Breast epithelium (tissue), 4 donors: ENCODE measurements around the gene ATG7. TPM values are rescaled to one million over a fixed set of nuclear protein-coding genes. Genes with fewer than 3 reads are reported as not detected.

Source experiments
- DNase-seq, 2 donors: peaks; one replicate each; pipeline ENCODE4 v3.0.0-alpha.2; 2019; ENCODE audit warnings: low spot score in 2 of 2
- H3K27ac ChIP-seq, 2 donors: fragments of 200-600 bp; sonication (generic) in 1 of 2; one replicate each; pipeline ENCODE4 v1.5.1; 2016 to 2019; ENCODE audit warnings: mild to moderate bottlenecking in 1 of 2
- H3K27me3 ChIP-seq, 2 donors: fragments of 200-600 bp; sonication (generic) in 1 of 2; one replicate each; pipeline versions ENCODE4 v1.5.1 to v1.6.0; 2017 to 2019; ENCODE audit warnings: control low read depth in 1 of 2, mild to moderate bottlenecking in 1 of 2
- H3K36me3 ChIP-seq: fragments of 200-600 bp; one replicate; pipeline ENCODE4 v1.5.1; 2019
- H3K4me1 ChIP-seq, 2 donors: fragments of 200-600 bp; sonication (generic); one replicate each; pipeline ENCODE4 v1.5.1; 2016 to 2019; ENCODE audit warnings: control low read depth in 1 of 2
- H3K4me3 ChIP-seq, 3 donors: fragments of 200-600 bp; sonication (generic); 1 replicate in 2 of 3; 2 replicates in 1 of 3; pipeline ENCODE4 v1.5.1; 2016 to 2019; ENCODE audit warnings: mild to moderate bottlenecking in 3 of 3, moderate library complexity in 2 of 3
- H3K9me3 ChIP-seq, 2 donors: fragments of 200-600 bp; sonication (generic) in 1 of 2; one replicate each; pipeline ENCODE4 v1.5.1; 2016 to 2019; ENCODE audit warnings: control low read depth in 1 of 2
- CTCF ChIP-seq, 3 donors: fragments of 450-650 bp; IDR thresholded peaks; one replicate each; pipeline ENCODE4 v1.5.1; 2016 to 2017; ENCODE audit warnings: antibody characterized with exemption in 3 of 3, mild to moderate bottlenecking in 3 of 3, moderate library complexity in 3 of 3
- POLR2A ChIP-seq: fragments of 450-650 bp; IDR thresholded peaks from one replicate; pipeline ENCODE4 v1.6.1; 2016; ENCODE audit warnings: antibody characterized with exemption, mild to moderate bottlenecking, moderate library complexity
- POLR2AphosphoS5 ChIP-seq, 3 donors: sonication (generic); formaldehyde crosslinking; IDR thresholded peaks; one replicate each; pipeline ENCODE4 v1.6.1; 2017; ENCODE audit warnings: antibody characterized with exemption in 3 of 3
- intact Hi-C: fragments of 100-400 bp; cut with DNase I; formaldehyde crosslinking; loops from one replicate; pipeline ENCODE4 v1.15.1; 2023; ENCODE audit warnings: low total_unique reads
- total RNA-seq, 3 donors: library from RNA; depleted of rRNA; stranded (reverse); fragments of >200 nt; gene quantifications; one replicate each; pipeline ENCODE4 v1.1.0, GENCODE V29; 2016

ATG7 gene
- total RNA-seq, 3 donors from 2014 or later = 64.9 to 81.9 (median 75.5) TPM

- Histone ChIP-seq H3K27me3 (no peaks in the 10 kb centered on the region), H3K27ac (peak overlapping the region; percentile 60 to 78), H3K4me1 (peaks cover 14 to 20% of the 10 kb centered on the region in 2 donors), H3K36me3 (no peaks in the 10 kb centered on the region), H3K9me3 (no peaks in the 10 kb centered on the region), H3K4me3 (no peak overlapping the region)
- intact Hi-C loops = loop anchor here (2.0 kb wide), 1 partner anchor 74 kb away; no protein-coding TSS in a partner anchor
- no peak for TF ChIP-seq POLR2AphosphoS5 (IDR thresholded peaks at IDR 0.05)
- TF ChIP-seq CTCF (IDR thresholded peaks at IDR 0.05) = no peak
- TF ChIP-seq POLR2A = no peak
- DNase-seq = no peak
Observed at GRCh38 chr3:11565072-11565471, 292.9 kb downstream of the ATG7 start.

- intact Hi-C loops = loop anchor here (2.0 kb wide), 1 partner anchor 73 kb away; no protein-coding TSS in a partner anchor
- H3K4me3 ChIP-seq = no peak overlapping the region
- H3K27ac ChIP-seq = peak overlapping the region; percentile 60 to 78
- no peaks in the 10 kb centered on the region for H3K36me3 ChIP-seq
- no peak for TF ChIP-seq POLR2AphosphoS5 (IDR thresholded peaks at IDR 0.05)
- TF ChIP-seq POLR2A = no peak
- no peak for TF ChIP-seq CTCF (IDR thresholded peaks at IDR 0.05)
- no peaks in the 10 kb centered on the region for H3K9me3 ChIP-seq
- peaks cover 14 to 18% of the 10 kb centered on the region in 2 donors for H3K4me1 ChIP-seq
- no peak for DNase-seq
- no peaks in the 10 kb centered on the region for H3K27me3 ChIP-seq
Observed at GRCh38 chr3:11565492-11565891, 293.3 kb downstream of the ATG7 start.

- TF ChIP-seq POLR2A (no peak), POLR2AphosphoS5 (IDR thresholded peaks at IDR 0.05) (no peak), CTCF (IDR thresholded peaks at IDR 0.05) (no peak)
- H3K27ac ChIP-seq = peak overlapping the region in 1 of 2 donors; percentile 100
- H3K27me3 ChIP-seq = no peaks in the 10 kb centered on the region
- no peak overlapping the region for H3K4me3 ChIP-seq
- DNase-seq = no peak
- H3K36me3 ChIP-seq = no peaks in the 10 kb centered on the region
- peaks cover 13 to 14% of the 10 kb centered on the region in 2 donors for H3K4me1 ChIP-seq
- intact Hi-C loops = loop anchor here (2.0 kb wide), 1 partner anchor 73 kb away; no protein-coding TSS in a partner anchor
- no peaks in the 10 kb centered on the region for H3K9me3 ChIP-seq
Observed at GRCh38 chr3:11565932-11566331, 293.7 kb downstream of the ATG7 start.

- intact Hi-C loops = no loop called here
- no peak for DNase-seq
- peaks cover 8 to 14% of the 10 kb centered on the region in 2 donors for H3K4me1 ChIP-seq
Observed at GRCh38 chr3:11566478-11566877, 294.3 kb downstream of the ATG7 start.

More at GRCh38 chr3:11566478-11566877, 294.3 kb downstream of the ATG7 start:
- no peak for TF ChIP-seq CTCF (IDR thresholded peaks at IDR 0.05)
- no peak for TF ChIP-seq POLR2A
- TF ChIP-seq POLR2AphosphoS5 (IDR thresholded peaks at IDR 0.05) = no peak
- Histone ChIP-seq H3K36me3 (no peaks in the 10 kb centered on the region), H3K27me3 (no peaks in the 10 kb centered on the region), H3K27ac (peak overlapping the region in 1 of 2 donors; percentile 100), H3K9me3 (no peaks in the 10 kb centered on the region), H3K4me3 (no peak overlapping the region)
